H1 (cell line): ENCODE data around the gene URB2. TPM values are rescaled to one million over a fixed set of nuclear protein-coding genes. Genes with fewer than 3 reads are reported as not detected.

Experiments
- CTCF ChIA-PET: fragments of 300-600 bp; sonication (Branson Sonifier 250); formaldehyde crosslinking; loops from one replicate; lab custom pipeline; 2021; ENCODE audit not compliant: partially characterized antibody; lab: Charles Lee
- POLR2A ChIA-PET: fragments of 300-600 bp; sonication (Branson Sonifier 250); formaldehyde crosslinking; loops from one replicate; lab custom pipeline; 2021; ENCODE audit warnings: inconsistent platforms; ENCODE audit not compliant: partially characterized antibody; lab: Charles Lee
- DNase-seq, 2 experiments: peaks; one replicate each; pipeline versions ENCODE4 v3.0.0 to v3.0.0-alpha.2; 2010 to 2022; ENCODE audit warnings: low spot score in 2 of 2, low read depth in 1 of 2, mixed read lengths in 1 of 2
- FAIRE-seq: peaks from 2 replicates; lab custom pipeline; 2011; peaks lifted over from hg19 to GRCh38; lab: Jason Lieb, UNC
- H2AFZ ChIP-seq: 2 replicates; pipeline ENCODE4 v1.8.1; 2012; ENCODE audit warnings: low read length, inconsistent platforms
- H2AK5ac ChIP-seq: 2 replicates; pipeline ENCODE4 v1.6.1; 2013; ENCODE audit warnings: low read depth, low read length
- H2BK120ac ChIP-seq: replicated peaks from 2 replicates; pipeline ENCODE3; 2013; ENCODE audit warnings: low read depth, low read length, inconsistent platforms
- H2BK12ac ChIP-seq: 2 replicates; pipeline ENCODE4 v1.6.1; 2013; ENCODE audit warnings: low read depth, low read length
- H2BK15ac ChIP-seq: 2 replicates; pipeline ENCODE4 v1.6.1; 2013; ENCODE audit warnings: low read length
- H2BK20ac ChIP-seq: 2 replicates; pipeline ENCODE4 v1.6.1; 2013; ENCODE audit warnings: low read length
- H2BK5ac ChIP-seq: 2 replicates; pipeline ENCODE4 v1.6.1; 2013; ENCODE audit warnings: low read depth, low read length
- H3K14ac ChIP-seq: 2 replicates; pipeline ENCODE4 v1.6.1; 2013; ENCODE audit warnings: inconsistent platforms; ENCODE audit not compliant: insufficient read length
- H3K18ac ChIP-seq: 2 replicates; pipeline ENCODE4 v1.6.1; 2013; ENCODE audit warnings: low read length; ENCODE audit errors: extremely low read depth
- H3K23ac ChIP-seq: 2 replicates; pipeline ENCODE4 v1.6.1; 2013; ENCODE audit warnings: inconsistent platforms; ENCODE audit not compliant: insufficient read length
- H3K23me2 ChIP-seq: 2 replicates; pipeline ENCODE4 v1.6.1; 2013; ENCODE audit warnings: low read depth, low read length
- H3K27ac ChIP-seq: 2 replicates; pipeline ENCODE4 v1.6.1; 2011; ENCODE audit warnings: low read depth, low read length, inconsistent platforms
- H3K27me3 ChIP-seq, 4 experiments: replicated peaks in 1 of 4; 1 replicate in 1 of 4; 2 replicates in 3 of 4; pipeline versions ENCODE4 v1.6.1 to v1.8.1; 2011 to 2013; ENCODE audit warnings: low read length in 3 of 4, mild to moderate bottlenecking in 3 of 4, inconsistent platforms in 2 of 4, mixed read lengths in 2 of 4, moderate library complexity in 1 of 4; ENCODE audit not compliant: control insufficient read depth in 3 of 4, insufficient read depth in 3 of 4; ENCODE audit errors: extremely low read depth in 1 of 4
- H3K36me3 ChIP-seq, 4 experiments: 2 replicates each; pipeline versions ENCODE4 v1.6.1 to v1.8.1; 2011 to 2013; ENCODE audit warnings: mild to moderate bottlenecking in 4 of 4, low read length in 3 of 4, moderate library complexity in 2 of 4, control low read depth in 1 of 4, inconsistent platforms in 1 of 4; ENCODE audit not compliant: insufficient read depth in 4 of 4, control insufficient read depth in 2 of 4
- H3K4ac ChIP-seq: replicated peaks from 2 replicates; pipeline ENCODE3; 2013; ENCODE audit warnings: low read length, low read depth, mixed read lengths, inconsistent platforms; ENCODE audit not compliant: insufficient read length
- H3K4me1 ChIP-seq, 4 experiments: replicated peaks in 1 of 4; 1 replicate in 1 of 4; 2 replicates in 3 of 4; pipeline versions ENCODE4 v1.6.1 to v1.8.1; 2011 to 2013; ENCODE audit warnings: low read length in 3 of 4, inconsistent platforms in 2 of 4, mixed read lengths in 1 of 4; ENCODE audit not compliant: insufficient read depth in 4 of 4, control insufficient read depth in 3 of 4
- H3K4me2 ChIP-seq, 2 experiments: 2 replicates each; pipeline versions ENCODE4 v1.6.1 to v1.8.1; 2011 to 2013; ENCODE audit warnings: low read depth in 2 of 2, low read length in 2 of 2, control low read depth in 1 of 2, inconsistent platforms in 1 of 2, mild to moderate bottlenecking in 1 of 2; ENCODE audit not compliant: insufficient read depth in 1 of 2
- H3K4me3 ChIP-seq, 4 experiments: fragments of 200-600, 300-600 bp in 1 of 4; sonication (generic), shearing (Covaris generic), sonication (Bioruptor Twin) in 1 of 4; 2 replicates each; pipeline versions ENCODE4 v1.5.1 to v1.8.1; 2011 to 2016; ENCODE audit warnings: low read length in 4 of 4, low read depth in 3 of 4, control low read depth in 2 of 4, inconsistent platforms in 2 of 4, mild to moderate bottlenecking in 2 of 4, mixed read lengths in 1 of 4, moderate library complexity in 1 of 4; ENCODE audit not compliant: insufficient read depth in 2 of 4; ENCODE audit errors: extremely low read depth in 1 of 4
- H3K56ac ChIP-seq: replicated peaks from 2 replicates; pipeline ENCODE3; 2013; ENCODE audit warnings: low read depth, mild to moderate bottlenecking, mixed read lengths, low read length, inconsistent platforms; ENCODE audit not compliant: insufficient read length
- H3K79me1 ChIP-seq: 2 replicates; pipeline ENCODE4 v1.6.1; 2013; ENCODE audit warnings: low read depth, low read length, control low read depth
- H3K79me2 ChIP-seq, 2 experiments: 2 replicates each; pipeline versions ENCODE4 v1.6.1 to v1.8.1; 2012 to 2013; ENCODE audit warnings: low read length in 2 of 2, mild to moderate bottlenecking in 2 of 2, inconsistent platforms in 1 of 2; ENCODE audit not compliant: insufficient read depth in 2 of 2, control insufficient read depth in 1 of 2
- H3K9ac ChIP-seq, 4 experiments: replicated peaks in 1 of 4; 1 replicate in 1 of 4; 2 replicates in 3 of 4; pipeline versions ENCODE4 v1.6.1 to v1.8.1; 2011 to 2013; ENCODE audit warnings: low read depth in 3 of 4, low read length in 3 of 4, control low read depth in 2 of 4, mild to moderate bottlenecking in 2 of 4, moderate library complexity in 2 of 4, inconsistent platforms in 1 of 4; ENCODE audit errors: extremely low read depth in 1 of 4
- H3K9me3 ChIP-seq, 2 experiments: 2 replicates each; pipeline versions ENCODE4 v1.6.1 to v1.8.1; 2012 to 2013; ENCODE audit warnings: mild to moderate bottlenecking in 2 of 2, moderate library complexity in 2 of 2, control low read depth in 1 of 2, inconsistent platforms in 1 of 2, low read depth in 1 of 2, low read length in 1 of 2, mixed read lengths in 1 of 2; ENCODE audit not compliant: insufficient read depth in 2 of 2
- H4K20me1 ChIP-seq, 2 experiments: replicated peaks in 1 of 2; 2 replicates each; pipeline versions ENCODE3 to v1.8.1; 2011 to 2013; ENCODE audit warnings: inconsistent platforms in 2 of 2, low read length in 2 of 2, mild to moderate bottlenecking in 1 of 2; ENCODE audit not compliant: insufficient read depth in 2 of 2, control insufficient read depth in 1 of 2
- H4K5ac ChIP-seq: 2 replicates; pipeline ENCODE4 v1.6.1; 2013; ENCODE audit warnings: low read length, low read depth, mixed read lengths, inconsistent platforms; ENCODE audit not compliant: insufficient read length
- H4K8ac ChIP-seq: 2 replicates; pipeline ENCODE4 v1.8.0; 2013; ENCODE audit warnings: mild to moderate bottlenecking, moderate library complexity, low read length, inconsistent platforms; ENCODE audit not compliant: insufficient read depth; ENCODE audit errors: extremely low read depth
- H4K91ac ChIP-seq: replicated peaks from 2 replicates; pipeline ENCODE3; 2013; ENCODE audit warnings: low read length, mixed read lengths, inconsistent platforms; ENCODE audit not compliant: insufficient read length
- BACH1 ChIP-seq: IDR thresholded peaks from 2 replicates; pipeline ENCODE4 v1.6.1; 2012; ENCODE audit warnings: low read length, improper control_type of control experiment
- BCL11A ChIP-seq, 2 experiments: IDR thresholded peaks; one replicate each; pipeline ENCODE4 v1.6.1; 2011; ENCODE audit warnings: low read depth in 2 of 2, low read length in 2 of 2, mild to moderate bottlenecking in 2 of 2
- CTBP2 ChIP-seq: IDR thresholded peaks from 2 replicates; pipeline ENCODE4 v1.7.0; 2011; ENCODE audit warnings: borderline replicate concordance, mild to moderate bottlenecking, moderate library complexity, mixed read lengths, low read length; ENCODE audit not compliant: insufficient read depth, insufficient read length
- EP300 ChIP-seq, 2 experiments: IDR thresholded peaks; 1 replicate in 1 of 2; 2 replicates in 1 of 2; pipeline ENCODE4 v1.6.1; 2011 to 2012; ENCODE audit warnings: low read depth in 2 of 2, low read length in 2 of 2, mild to moderate bottlenecking in 2 of 2, borderline replicate concordance in 1 of 2, inconsistent platforms in 1 of 2, moderate library complexity in 1 of 2
- HDAC2 ChIP-seq, 2 experiments: fragments of 300-600 bp in 1 of 2; sonication (generic) in 1 of 2; IDR thresholded peaks; 2 replicates each; pipeline ENCODE4 v1.6.1; 2011 to 2012; ENCODE audit warnings: low read depth in 2 of 2, low read length in 2 of 2, mild to moderate bottlenecking in 2 of 2, moderate library complexity in 2 of 2, borderline replicate concordance in 1 of 2, inconsistent platforms in 1 of 2
- JUN ChIP-seq: IDR thresholded peaks from 2 replicates; pipeline ENCODE4 v1.6.1; 2011; ENCODE audit warnings: low read depth, mild to moderate bottlenecking, improper control_type of control experiment, low read length
- KDM1A ChIP-seq: fragments of 200-600, 300-600 bp; sonication (generic); IDR thresholded peaks from 2 replicates; pipeline ENCODE4 v1.7.1; 2016; ENCODE audit warnings: mild to moderate bottlenecking, low read length, borderline replicate concordance
- NANOG ChIP-seq: IDR thresholded peaks from 2 replicates; pipeline ENCODE4 v1.6.1; 2011; ENCODE audit warnings: low read length, low read depth, mild to moderate bottlenecking, inconsistent platforms; ENCODE audit not compliant: insufficient read depth, poor library complexity, severe bottlenecking
- POLR2AphosphoS5 ChIP-seq: IDR thresholded peaks from 2 replicates; pipeline ENCODE4 v1.6.1; 2011; ENCODE audit warnings: low read depth, low read length
- RXRA ChIP-seq: IDR thresholded peaks from 2 replicates; pipeline ENCODE4 v1.6.1; 2011; ENCODE audit warnings: low read depth, mild to moderate bottlenecking, low read length, moderate library complexity; ENCODE audit not compliant: insufficient read depth
- SIRT6 ChIP-seq: IDR thresholded peaks from one replicate; pipeline ENCODE4 v1.7.1; 2012; ENCODE audit warnings: low read length, inconsistent platforms
- SUZ12 ChIP-seq: fragments of 200-600 bp; sonication (generic); IDR thresholded peaks from 2 replicates; pipeline ENCODE4 v1.6.1; 2012; ENCODE audit warnings: mild to moderate bottlenecking, inconsistent platforms, low read length, moderate library complexity, mixed read lengths
- TBP ChIP-seq: IDR thresholded peaks from 2 replicates; pipeline ENCODE4 v1.6.1; 2011; ENCODE audit warnings: low read depth, low read length, improper control_type of control experiment
- WGBS, 2 experiments: shearing (Covaris generic) in 1 of 2; methylation state at CpG; one replicate each; pipeline versions ENCODE4 v1.1.6 to v1.1.7; 2013 to 2015; ENCODE audit warnings: low lambda C conversion rate in 2 of 2, mixed read lengths in 2 of 2, inconsistent platforms in 1 of 2, low coverage in 1 of 2, missing lambda C conversion rate in 1 of 2; ENCODE audit not compliant: insufficient replicate concordance in 2 of 2, insufficient coverage in 1 of 2, insufficient read length in 1 of 2; ENCODE audit errors: extremely low coverage in 1 of 2, missing lambda C conversion rate in 1 of 2; 5-methylcytosine and 5-hydroxymethylcytosine counted together
- polyA plus RNA-seq, 7 experiments: library from polyadenylated mRNA; depleted of rRNA in 3 of 7; stranded (reverse) in 5 of 7; unstranded in 2 of 7; fragments of >200 nt in 5 of 7; fragments of 200-250 nt in 2 of 7; gene quantifications; 1 replicate in 5 of 7; 2 replicates in 1 of 7; 4 replicates in 1 of 7; pipeline versions ENCODE4 v1.2.1 to v1.2.3, GENCODE V29; 2011 to 2013; ENCODE audit warnings: missing spikeins in 2 of 7, mixed read lengths in 2 of 7
- total RNA-seq: library from RNA; stranded (reverse); fragmentation: NEBNext Ultra II Directional; extraction: Animal tissue kit (Norgen Biotek cat#: 25700); gene quantifications from 2 replicates; pipeline ENCODE4 v1.2.1, GENCODE V29; 2021

The URB2 gene
- total and polyA plus RNA-seq, 2 of the 8 experiments (the other 6 are each of a cell fraction or from before 2014, with no cell fraction given) = 13.7 to 33.0 TPM

DNA sequence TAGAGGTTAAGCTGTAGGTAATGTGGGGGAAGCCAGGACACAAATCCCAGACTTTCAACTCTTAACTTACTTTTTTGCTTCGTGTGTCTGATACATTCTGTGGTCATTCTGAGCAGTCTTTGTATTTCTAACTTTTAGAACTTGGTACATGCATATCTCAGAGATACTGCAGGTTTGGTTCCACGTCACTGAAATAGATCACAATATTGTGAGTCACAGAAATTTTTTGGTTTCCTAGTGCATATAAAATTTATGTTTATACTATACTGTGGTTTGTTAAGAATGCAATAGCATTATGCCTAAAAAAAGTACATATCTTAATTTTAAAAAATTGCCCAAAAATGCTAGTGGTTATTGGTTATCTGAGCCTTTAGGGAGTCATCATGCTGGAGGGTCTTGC, 3.2 kb downstream of the URB2 start:
- FAIRE-seq (no peak), DNase-seq (no peak)
- Histone ChIP-seq H3K4me1 (peaks cover 3 to 6% (median 4%) of the 10 kb centered on the region in 4 experiments; a peak in 6 of 7 replicates), H2AK5ac (no peak overlapping the region), H3K36me3 (peaks cover 0 to 12% (median 2%) of the 10 kb centered on the region in 4 experiments; a peak in 4 of 8 replicates), H3K27ac (no peak overlapping the region), H2BK120ac (no peak overlapping the region), H2BK5ac (no peak overlapping the region), H2BK12ac (no peak overlapping the region), H3K56ac (no peak overlapping the region), H2AFZ (no peak overlapping the region), H3K23ac (no peak overlapping the region), H4K8ac (no peak overlapping the region), H3K9ac (no peak overlapping the region), H3K4ac (no peak overlapping the region), H3K79me1 (peaks cover 11% of the 10 kb centered on the region), H3K14ac (no peak overlapping the region), H3K18ac (no peak overlapping the region), H3K79me2 (peaks cover 14 to 82% of the 10 kb centered on the region in 2 experiments), H3K9me3 (no peaks in the 10 kb centered on the region), H2BK20ac (no peak overlapping the region), H3K4me3 (no peak overlapping the region), H3K4me2 (no peak overlapping the region), H4K20me1 (peaks cover 8 to 13% of the 10 kb centered on the region in 2 experiments), H3K23me2 (peaks cover 10% of the 10 kb centered on the region), H3K27me3 (no peaks in the 10 kb centered on the region), H2BK15ac (no peak overlapping the region), H4K91ac (no peak overlapping the region), H4K5ac (no peak overlapping the region)
- ChIA-PET CTCF (interaction anchor here (0.7 to 1.4 kb wide), 4 partner anchors 32 to 450 kb away, joined by 3 read pairs; no protein-coding TSS in a partner anchor), POLR2A (interaction anchor here (1.0 kb wide), 1 partner anchor 8 kb away, joined by 4 read pairs; no protein-coding TSS in a partner anchor)
- WGBS, 2 experiments = 89% methylated on average over 2 of the region's 2 CpGs; no CpG with 5 or more reads in 1 of the 2 experiments
- no peak for TF ChIP-seq SUZ12
- TF ChIP-seq JUN = no peak
- TF ChIP-seq RXRA = no peak
- no peak for TF ChIP-seq BACH1
- no peak for TF ChIP-seq SIRT6
- no peak for TF ChIP-seq BCL11A (IDR thresholded peaks at IDR 0.05; ENCODE audit: low read depth in 2 of 2, low read length in 2 of 2)
- TF ChIP-seq NANOG = no peak
- TF ChIP-seq EP300 (IDR thresholded peaks at IDR 0.05; ENCODE audit: borderline replicate concordance in 1 of 2, low read depth in 2 of 2, low read length in 2 of 2) = no peak
- TF ChIP-seq CTBP2 = no peak
- TF ChIP-seq HDAC2 (IDR thresholded peaks at IDR 0.05; ENCODE audit: borderline replicate concordance in 1 of 2, low read depth in 2 of 2, low read length in 2 of 2) = no peak
- no peak for TF ChIP-seq TBP
- no peak for TF ChIP-seq POLR2AphosphoS5
- no peak for TF ChIP-seq KDM1A
